Lower lobe of right lung (tissue), 2 donors: Measurements from ENCODE around the gene STOM. TPM values are rescaled to one million over a fixed set of nuclear protein-coding genes. Genes with fewer than 3 reads are reported as not detected.

Experiments used
- ATAC-seq, 2 donors: fragments of 200-7000 bp; cut with Tn5 transposase; one replicate each; pipeline ENCODE4 v1.9.1; 2020 to 2022; ENCODE audit warnings: mild to moderate bottlenecking in 2 of 2, moderate library complexity in 2 of 2
- DNase-seq: peaks from one replicate; pipeline ENCODE4 v3.0.0-alpha.2; 2020
- H3K27ac ChIP-seq: fragments of 200-600 bp; one replicate; pipeline ENCODE4 v1.8.0; 2022
- H3K27me3 ChIP-seq: fragments of 200-600 bp; one replicate; pipeline ENCODE4 v1.8.0; 2022; ENCODE audit warnings: low read depth
- H3K36me3 ChIP-seq: fragments of 200-600 bp; one replicate; pipeline ENCODE4 v1.8.0; 2022; ENCODE audit warnings: mild to moderate bottlenecking
- H3K4me1 ChIP-seq: fragments of 200-600 bp; one replicate; pipeline ENCODE4 v1.8.0; 2022
- H3K4me3 ChIP-seq: fragments of 200-600 bp; one replicate; pipeline ENCODE4 v1.8.0; 2022; ENCODE audit warnings: mild to moderate bottlenecking
- H3K9me3 ChIP-seq: fragments of 200-600 bp; one replicate; pipeline ENCODE4 v1.8.0; 2022
- CTCF ChIP-seq: fragments of 200-600 bp; IDR thresholded peaks from one replicate; pipeline ENCODE4 v1.8.0; 2022; ENCODE audit warnings: antibody characterized with exemption, mild to moderate bottlenecking
- intact Hi-C: fragments of 100-400 bp; cut with DNase I; formaldehyde crosslinking; loops from one replicate; pipeline ENCODE4 v1.11.0; 2022
- total RNA-seq: library from RNA; stranded (reverse); fragmentation: NEBNext Ultra II Directional; extraction: Animal tissue kit (Norgen Biotek cat#: 25700); gene quantifications from one replicate; pipeline ENCODE4 v1.2.1, GENCODE V29; 2021
- donor health status: DM: no; HTN: yes; CAD: no; lungs with severe emphysema.

Gene STOM
- total RNA-seq, 1 donor from 2014 or later = 479 TPM

- Histone ChIP-seq H3K27ac (no peak overlapping the region), H3K9me3 (no peaks in the 10 kb centered on the region), H3K4me1 (peaks cover 69% of the 10 kb centered on the region), H3K27me3 (no peaks in the 10 kb centered on the region), H3K4me3 (peak overlapping the region; percentile 13), H3K36me3 (peaks cover 52% of the 10 kb centered on the region)
- no peak for TF ChIP-seq CTCF
- intact Hi-C loops = no loop called here
- no peak for ATAC-seq
- DNase-seq = peak; percentile 30
These were observed 68.2 kb downstream of the STOM start for GRCh38 chr9:121301881-121302286.

DNA sequence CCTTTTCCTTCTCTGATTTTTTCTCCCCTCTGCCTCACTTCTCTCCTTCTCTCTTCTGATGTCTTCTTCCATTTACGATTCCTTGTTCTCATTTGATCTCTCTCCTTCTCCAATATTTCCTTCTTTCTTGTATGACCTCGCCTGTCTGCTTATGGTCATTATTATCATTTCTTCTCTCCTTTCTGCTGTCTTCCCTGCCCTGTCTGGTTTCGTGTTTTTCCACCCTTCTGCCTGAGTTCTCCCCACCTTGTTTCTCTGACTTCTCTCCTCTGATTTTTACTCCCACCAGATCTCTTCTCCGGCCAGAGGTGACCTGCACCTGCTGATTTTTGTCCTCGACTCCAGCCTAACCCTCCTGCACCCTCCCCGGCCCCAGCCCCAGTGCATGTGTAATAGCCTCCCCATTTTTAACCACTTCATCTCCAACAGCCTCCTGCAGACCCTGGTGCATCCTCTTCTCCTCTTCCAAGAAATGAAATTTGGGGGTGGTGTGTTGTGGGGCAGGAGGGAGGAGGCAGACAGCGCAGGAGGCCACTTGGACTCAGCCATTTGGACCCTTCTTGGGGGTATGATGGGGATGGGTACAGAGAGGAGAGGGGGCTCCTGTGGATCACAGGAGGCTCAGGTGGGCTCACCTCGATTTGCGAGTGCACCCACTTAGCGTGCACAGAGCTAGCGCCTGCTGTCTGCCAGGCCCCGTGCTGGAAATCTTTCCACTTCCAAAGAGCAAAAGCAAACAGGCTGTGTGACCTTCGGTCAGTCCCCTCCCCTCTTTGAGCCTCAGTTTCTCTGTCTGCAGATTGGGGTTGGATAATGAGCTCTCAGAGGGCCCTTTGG lies 69.5 kb downstream of the STOM start:
- H3K9me3 ChIP-seq = no peaks in the 10 kb centered on the region
- TF ChIP-seq CTCF = no peak
- no peaks in the 10 kb centered on the region for H3K27me3 ChIP-seq
- peaks cover 79% of the 10 kb centered on the region for H3K4me1 ChIP-seq
- DNase-seq (no peak), ATAC-seq (no peak)
- intact Hi-C loops = no loop called here
- H3K27ac ChIP-seq = peak overlapping the region; percentile 85
- peaks cover 39% of the 10 kb centered on the region for H3K36me3 ChIP-seq
- H3K4me3 ChIP-seq = peak overlapping the region; percentile 66

GRCh38 chr9:121299467-121300282 lies 70.4 kb downstream of the STOM start:
- H3K27ac ChIP-seq = peak overlapping the region; percentile 85
- H3K27me3 ChIP-seq = no peaks in the 10 kb centered on the region
- intact Hi-C loops = no loop called here
- peak; percentile 59 to 61 for ATAC-seq
- no peak for TF ChIP-seq CTCF
- peaks cover 88% of the 10 kb centered on the region for H3K4me1 ChIP-seq
- peak overlapping the region; percentile 66 for H3K4me3 ChIP-seq
- H3K9me3 ChIP-seq = no peaks in the 10 kb centered on the region
- DNase-seq = peak; percentile 73
- peaks cover 31% of the 10 kb centered on the region for H3K36me3 ChIP-seq

- no peaks in the 10 kb centered on the region for H3K27me3 ChIP-seq
- ATAC-seq (peak; percentile 31 to 56), DNase-seq (peak; percentile 61)
- peaks cover 23% of the 10 kb centered on the region for H3K36me3 ChIP-seq
- H3K9me3 ChIP-seq = no peaks in the 10 kb centered on the region
- peak overlapping the region; percentile 85 for H3K27ac ChIP-seq
- intact Hi-C loops = no loop called here
- peak overlapping the region; percentile 66 for H3K4me3 ChIP-seq
- H3K4me1 ChIP-seq = peaks cover 92% of the 10 kb centered on the region
- TF ChIP-seq CTCF = no peak
These were observed 71.2 kb downstream of the STOM start for GRCh38 chr9:121298689-121299466.

DNA sequence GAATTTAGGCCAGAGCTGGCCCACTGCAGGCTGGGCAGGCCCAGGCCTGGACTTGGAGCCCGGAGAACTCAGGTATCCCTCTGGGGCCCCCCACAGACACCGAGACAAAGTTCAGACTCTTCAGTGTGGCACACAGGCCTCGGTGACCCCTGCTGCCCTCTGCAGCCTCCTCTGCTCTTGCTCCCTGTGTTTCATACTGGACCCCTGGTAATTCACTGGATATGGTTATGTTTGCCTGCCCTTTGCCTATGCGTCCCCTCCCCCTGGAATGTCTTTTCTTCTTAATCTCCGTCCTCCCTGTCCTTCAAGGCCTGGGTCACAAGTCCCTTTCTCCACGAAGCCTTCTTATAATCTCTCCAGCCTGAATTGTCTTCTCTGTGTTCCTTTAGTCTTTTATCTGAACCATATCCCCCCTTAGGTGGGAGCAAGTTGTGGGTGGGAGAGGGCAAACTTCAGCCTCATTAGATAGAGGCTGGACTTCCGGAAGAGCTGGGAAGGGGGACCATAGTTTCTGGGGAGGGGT lies 72.0 kb downstream of the STOM start:
- Histone ChIP-seq H3K9me3 (no peaks in the 10 kb centered on the region), H3K4me3 (no peak overlapping the region), H3K4me1 (peaks cover 87% of the 10 kb centered on the region), H3K27me3 (no peaks in the 10 kb centered on the region), H3K27ac (peak overlapping the region; percentile 85), H3K36me3 (peaks cover 15% of the 10 kb centered on the region)
- TF ChIP-seq CTCF = no peak
- intact Hi-C loops = no loop called here
- DNase-seq (no peak), ATAC-seq (no peak)
